ENCODE results near the gene PSPN.
"Not testable (repeated sequence)": the region's sequence is repeated elsewhere in the genome, so short reads cannot be mapped to it uniquely, and the experiment has no call there.

Gene PSPN

DNA sequence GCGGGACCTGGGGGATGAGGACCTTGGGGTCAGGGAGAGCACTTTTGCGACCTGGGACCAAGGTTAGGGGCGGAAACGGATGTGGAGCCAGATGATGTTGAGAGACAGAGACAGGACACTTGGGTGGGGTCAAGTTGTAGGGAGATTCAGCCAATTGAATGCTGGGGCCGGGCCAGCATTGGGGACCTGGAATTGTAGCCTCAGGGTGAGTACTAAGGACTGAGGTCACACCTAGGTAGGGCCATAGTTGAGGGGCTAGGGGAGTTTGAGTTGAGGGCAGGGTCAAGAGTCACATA, 2.0 kb downstream of the PSPN start:
- no peak for TF ChIP-seq CTCF (IDR thresholded peaks at IDR 0.05; ENCODE audit: low read depth, low read length, missing control alignments)
- DNase-seq (ENCODE audit: extremely low read depth, low read depth): no peak
- H3K4me3 ChIP-seq (replicated peaks; ENCODE audit: low read depth, low read length): peak overlapping the region; percentile 40

GRCh38 chr19:6373096-6373812, 2.5 kb downstream of the PSPN start:
- no peak for TF ChIP-seq CTCF (IDR thresholded peaks at IDR 0.05; ENCODE audit: low read depth, low read length, missing control alignments)

DNA sequence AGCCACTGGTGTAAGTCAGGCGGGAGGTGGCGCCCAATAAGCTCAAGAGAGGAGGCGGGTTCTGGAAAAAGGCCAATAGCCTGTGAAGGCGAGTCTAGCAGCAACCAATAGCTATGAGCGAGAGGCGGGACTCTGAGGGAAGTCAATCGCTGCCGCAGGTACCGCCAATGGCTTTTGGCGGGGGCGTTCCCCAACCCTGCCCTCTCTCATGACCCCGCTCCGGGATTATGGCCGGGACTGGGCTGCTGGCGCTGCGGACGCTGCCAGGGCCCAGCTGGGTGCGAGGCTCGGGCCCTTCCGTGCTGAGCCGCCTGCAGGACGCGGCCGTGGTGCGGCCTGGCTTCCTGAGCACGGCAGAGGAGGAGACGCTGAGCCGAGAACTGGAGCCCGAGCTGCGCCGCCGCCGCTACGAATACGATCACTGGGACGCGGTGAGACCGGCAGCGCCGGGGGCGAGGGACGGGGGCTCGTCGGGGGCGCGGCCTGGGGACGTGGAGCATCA, 3.1 kb downstream of the PSPN start, which contains the start of gene ALKBH7:
TSS of gene ALKBH7 (plus strand) at position 201 of the 502 bp plus-strand sequence. CDS start at position 228, 27 bp downstream.
- peak within 1 kb of the TSS; percentile 69 for H3K4me3 ChIP-seq (replicated peaks; ENCODE audit: low read depth, low read length)
- DNase-seq (ENCODE audit: extremely low read depth, low read depth): peak; percentile 100
- no peak for TF ChIP-seq CTCF (IDR thresholded peaks at IDR 0.05; ENCODE audit: low read depth, low read length, missing control alignments)

More at GRCh38 chr19:6373096-6373812, 2.5 kb downstream of the PSPN start:
- peak overlapping the region; percentile 69 for H3K4me3 ChIP-seq (replicated peaks; ENCODE audit: low read depth, low read length)
- DNase-seq (ENCODE audit: extremely low read depth, low read depth): peak; percentile 91

- no peak overlapping the region for H3K4me3 ChIP-seq (replicated peaks; ENCODE audit: low read depth, low read length)
- TF ChIP-seq CTCF (IDR thresholded peaks at IDR 0.05; ENCODE audit: low read depth, low read length, missing control alignments): no peak
- no peak for DNase-seq (ENCODE audit: extremely low read depth, low read depth)
Measured at GRCh38 chr19:6364353-6364752, 11.4 kb downstream of the PSPN start.

GRCh38 chr19:6362351-6362801, 13.4 kb downstream of the PSPN start:
- no peak for TF ChIP-seq CTCF (IDR thresholded peaks at IDR 0.05; ENCODE audit: low read depth, low read length, missing control alignments)
- DNase-seq (ENCODE audit: extremely low read depth, low read depth): no peak
- peak overlapping the region; percentile 78 for H3K4me3 ChIP-seq (replicated peaks; ENCODE audit: low read depth, low read length)

GRCh38 chr19:6362027-6362350, 13.7 kb downstream of the PSPN start:
- peak overlapping the region; percentile 78 for H3K4me3 ChIP-seq (replicated peaks; ENCODE audit: low read depth, low read length)
- no peak for DNase-seq (ENCODE audit: extremely low read depth, low read depth)
- no peak for TF ChIP-seq CTCF (IDR thresholded peaks at IDR 0.05; ENCODE audit: low read depth, low read length, missing control alignments)

GRCh38 chr19:6360857-6361216, 14.9 kb downstream of the PSPN start:
- not testable (repeated sequence) for DNase-seq (ENCODE audit: extremely low read depth, low read depth)
- H3K4me3 ChIP-seq (replicated peaks; ENCODE audit: low read depth, low read length): peak overlapping the region; percentile 78

GRCh38 chr19:6360445-6360844, 15.3 kb downstream of the PSPN start:
- H3K4me3 ChIP-seq (replicated peaks; ENCODE audit: low read depth, low read length); DNase-seq (ENCODE audit: extremely low read depth, low read depth): not testable (repeated sequence)
